ENCODE data around the gene XPNPEP1.
A peak's percentile ranks its signal among the peaks of the same experiment; 100 is the strongest.

XPNPEP1 gene

DNA sequence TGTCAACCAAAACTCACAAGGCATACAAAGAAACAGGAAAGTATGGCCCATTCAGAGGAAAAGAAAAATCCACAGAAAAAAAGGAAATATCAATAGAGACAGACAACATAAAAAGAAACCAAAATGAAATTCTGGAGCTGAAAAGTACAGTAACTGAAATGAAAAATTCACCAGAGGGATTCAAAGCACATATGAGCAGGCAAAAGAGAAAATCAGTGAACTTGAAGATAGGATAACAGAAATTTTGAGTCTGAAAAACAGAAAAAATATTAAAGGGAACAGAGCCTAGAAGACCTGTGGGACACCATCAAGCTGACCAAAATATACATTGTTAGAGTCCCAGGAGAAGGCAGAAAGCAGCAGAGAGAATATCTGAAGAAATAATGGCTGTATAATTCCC, 60.6 kb downstream of the XPNPEP1 start:
- DNase-seq (ENCODE audit: low read depth): no peak

- DNase-seq (ENCODE audit: low read depth): no peak
Measured at GRCh38 chr10:109862041-109862440, 61.3 kb downstream of the XPNPEP1 start.

- no peak for DNase-seq (ENCODE audit: low read depth)
Measured at GRCh38 chr10:109861081-109861480, 62.2 kb downstream of the XPNPEP1 start.

DNA sequence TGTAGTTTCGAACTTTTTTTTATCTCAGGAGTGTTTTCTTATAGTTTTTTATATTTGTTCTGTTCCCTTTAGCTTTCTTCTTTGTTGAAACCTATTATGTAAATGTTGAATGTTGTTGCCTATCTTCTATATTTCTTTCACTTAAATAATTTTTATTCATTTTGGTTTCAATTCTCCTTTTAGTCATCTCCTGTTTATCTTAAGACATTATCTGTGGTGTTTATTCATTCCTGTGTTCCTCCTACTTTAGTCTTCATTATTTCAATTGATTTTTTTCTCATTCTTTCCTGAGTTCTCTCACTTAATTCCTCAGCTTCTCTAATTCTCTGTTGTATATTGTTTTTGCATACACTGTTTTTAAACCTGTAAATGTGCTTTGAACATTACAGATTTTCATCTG, 64.1 kb downstream of the XPNPEP1 start:
- DNase-seq (ENCODE audit: low read depth): no peak

DNA sequence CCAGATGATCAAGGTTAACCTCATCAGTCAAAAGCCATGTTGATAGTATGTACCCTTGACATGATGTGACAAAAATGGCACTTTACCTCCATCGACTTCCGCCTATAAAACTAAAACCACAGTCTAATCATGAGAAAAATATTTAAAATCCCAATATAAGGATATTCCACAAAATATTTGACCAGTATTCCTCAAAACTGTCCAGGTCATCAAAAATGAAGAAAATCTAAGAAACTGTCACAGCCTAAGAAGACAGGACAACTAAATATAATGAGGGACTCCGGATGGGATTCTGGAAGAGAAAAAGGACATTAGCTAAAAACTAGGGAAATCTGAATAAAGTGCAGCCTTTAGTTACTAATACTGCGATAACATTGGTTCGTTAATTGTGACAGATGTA, 67.6 kb downstream of the XPNPEP1 start:
- no peak for DNase-seq (ENCODE audit: low read depth)

GRCh38 chr10:109853921-109854320, 69.4 kb downstream of the XPNPEP1 start:
- no peak for DNase-seq (ENCODE audit: low read depth)

DNA sequence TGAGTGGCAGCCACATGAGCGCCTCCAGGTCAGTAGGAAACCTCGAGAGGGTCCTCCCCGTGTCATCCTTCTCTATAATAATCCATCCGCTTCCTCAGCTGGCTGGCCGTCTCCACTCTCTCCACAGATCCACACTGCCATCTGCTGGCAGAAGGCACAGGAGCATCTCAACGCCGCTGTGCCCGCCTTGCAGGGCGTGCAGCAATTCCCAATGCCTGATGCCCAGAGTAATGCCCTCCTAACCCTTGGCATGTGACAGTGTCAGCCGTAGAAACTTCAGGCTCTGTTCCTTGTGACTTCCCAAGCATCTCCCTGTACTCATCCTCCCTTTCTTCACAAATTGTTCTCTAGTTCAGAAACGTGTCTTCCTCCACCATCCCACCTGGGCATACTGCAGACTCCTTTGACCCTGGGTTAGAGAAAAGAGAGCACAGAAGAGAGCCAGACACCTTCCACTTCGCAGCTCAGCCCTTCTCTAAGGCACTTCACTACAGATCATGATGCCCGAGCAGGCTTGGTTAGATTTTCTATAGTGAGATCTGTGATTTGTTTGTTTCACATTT, 70.8 kb downstream of the XPNPEP1 start:
- peak; percentile 39 for DNase-seq (ENCODE audit: low read depth)

DNA sequence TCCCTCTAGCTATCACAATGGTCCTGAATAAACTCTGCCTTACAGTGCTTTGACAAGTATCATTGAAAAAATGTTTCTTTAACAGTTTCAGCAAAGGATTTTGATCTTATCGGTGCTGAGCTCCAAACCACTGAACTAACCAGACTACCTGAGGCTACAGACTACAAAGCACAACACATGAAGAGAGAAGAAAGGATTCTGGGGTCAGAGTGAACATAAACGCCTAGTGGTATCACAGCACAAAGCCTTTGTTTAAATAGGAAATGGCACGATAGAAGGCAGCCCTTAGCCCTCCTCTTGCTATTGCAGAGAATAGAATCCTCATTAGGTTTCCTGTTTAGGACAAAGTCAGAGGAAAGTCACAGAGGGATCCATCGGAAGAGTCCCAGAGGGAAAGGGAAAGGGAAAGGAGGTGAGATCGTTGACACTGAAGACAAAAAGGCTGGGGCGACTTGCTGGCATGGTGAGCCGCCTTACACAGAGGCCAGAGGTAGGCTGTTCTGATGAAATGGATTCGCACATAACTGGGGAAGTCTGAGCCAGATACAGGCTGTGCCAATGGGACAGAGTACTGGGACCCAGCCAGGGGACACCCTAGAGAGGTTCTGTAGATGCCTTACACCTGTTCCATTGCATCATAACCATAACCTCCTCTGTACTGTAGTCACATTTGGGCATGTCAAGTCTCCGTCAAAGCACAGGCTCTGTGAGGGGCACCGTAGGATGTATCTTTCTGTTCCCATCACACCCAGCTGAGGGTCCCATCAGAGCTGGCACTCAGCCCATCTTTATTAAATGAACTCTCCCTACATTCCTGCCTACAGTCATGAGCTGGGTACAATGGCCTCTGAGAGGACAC, 71.5 kb downstream of the XPNPEP1 start:
- DNase-seq (ENCODE audit: low read depth): no peak

- DNase-seq (ENCODE audit: low read depth): no peak
Measured at GRCh38 chr10:109846832-109847231, 76.5 kb downstream of the XPNPEP1 start.

GRCh38 chr10:109845308-109845707, 78.0 kb downstream of the XPNPEP1 start:
- DNase-seq (ENCODE audit: low read depth): no peak

DNA sequence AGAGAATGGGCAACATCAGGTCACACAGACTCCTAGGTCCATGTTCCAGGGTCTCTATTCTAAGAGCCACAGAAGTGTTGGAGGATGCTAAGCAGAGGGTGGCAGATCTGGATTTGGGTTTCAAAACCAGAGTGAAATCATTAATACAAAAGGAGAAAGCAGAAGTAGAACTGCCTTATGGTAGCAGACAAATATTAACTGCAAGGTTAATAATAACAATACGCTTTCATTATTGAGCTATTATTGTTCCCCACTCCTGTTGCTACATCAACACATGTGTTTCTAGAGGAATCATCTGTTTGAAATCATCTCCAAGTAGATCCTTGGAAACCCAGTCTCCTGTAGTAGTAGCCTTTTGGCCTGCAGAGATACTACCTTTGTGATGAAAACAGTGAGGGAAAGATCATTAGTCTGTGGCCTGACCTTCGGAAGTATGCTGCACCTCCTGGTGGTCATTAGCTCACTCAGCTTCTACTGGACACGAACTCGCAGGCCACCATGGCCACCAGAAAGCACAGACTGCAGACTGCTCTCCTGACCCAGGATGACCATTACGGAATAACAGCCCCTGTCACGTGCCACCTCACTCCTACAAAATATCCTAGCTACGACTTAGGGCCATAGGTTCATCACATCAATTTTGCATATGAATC, 84.6 kb downstream of the XPNPEP1 start:
- no peak for DNase-seq (ENCODE audit: low read depth)

- DNase-seq (ENCODE audit: low read depth): no peak
Measured at GRCh38 chr10:109837384-109837783, 85.9 kb downstream of the XPNPEP1 start.

DNA sequence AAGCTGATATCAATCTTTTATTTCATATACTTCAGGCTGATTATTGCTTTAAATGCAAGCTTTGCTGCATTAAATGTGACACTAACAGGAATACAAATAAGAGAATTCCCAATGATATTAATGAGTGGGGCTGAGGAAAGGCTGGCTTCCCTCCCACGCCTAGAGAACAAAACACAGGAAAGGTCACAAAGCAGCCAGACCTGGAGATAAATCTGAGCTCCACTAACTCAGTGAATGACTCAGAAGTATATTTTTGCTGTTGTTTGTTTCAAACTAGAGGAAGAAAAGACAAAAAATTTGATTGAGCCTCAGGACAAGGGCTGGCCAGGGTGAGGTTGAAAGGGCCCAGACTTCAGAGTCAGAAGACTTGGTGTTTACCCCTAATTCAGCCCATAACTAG, 88.1 kb downstream of the XPNPEP1 start:
- DNase-seq (ENCODE audit: low read depth): no peak

DNA sequence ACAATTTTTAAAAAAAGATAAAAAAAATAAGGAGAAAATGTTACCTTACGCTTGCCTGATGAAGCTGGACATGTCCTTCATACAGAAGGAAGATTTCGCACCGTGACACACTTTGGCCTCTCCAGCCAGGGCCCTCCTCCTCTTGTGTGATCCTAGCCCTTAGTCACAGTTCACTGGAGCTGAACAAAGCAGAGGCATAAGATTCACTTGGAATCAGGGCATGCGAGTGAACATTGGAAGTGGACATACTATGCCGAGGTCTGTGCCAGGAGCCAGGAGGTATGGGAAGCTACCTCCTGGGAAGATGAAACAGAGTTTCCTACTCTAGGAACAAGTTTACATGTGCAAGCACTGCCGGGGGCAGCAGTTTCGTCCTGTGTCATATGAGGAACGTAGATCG, 91.5 kb downstream of the XPNPEP1 start:
- DNase-seq (ENCODE audit: low read depth): no peak

GRCh38 chr10:109824206-109824605, 99.1 kb downstream of the XPNPEP1 start:
- DNase-seq (ENCODE audit: low read depth): no peak

GRCh38 chr10:109823196-109823595, 100.1 kb downstream of the XPNPEP1 start:
- no peak for DNase-seq (ENCODE audit: low read depth)

- DNase-seq (ENCODE audit: low read depth): no peak
Measured at GRCh38 chr10:109821672-109822071, 101.6 kb downstream of the XPNPEP1 start.

GRCh38 chr10:109820620-109821405, 102.5 kb downstream of the XPNPEP1 start:
- DNase-seq (ENCODE audit: low read depth): no peak

GRCh38 chr10:109819807-109820206, 103.5 kb downstream of the XPNPEP1 start:
- no peak for DNase-seq (ENCODE audit: low read depth)

All from stimulated activated CD8-positive, alpha-beta memory T cell treated with anti-CD3 and anti-CD28 coated beads, Interleukin-12 subunit alpha, Interleukin-12 subunit beta, amount 100 ng/mL, for 4 hours (primary cell).